Measurements from ENCODE around the gene CSNK1A1L. TPM values are rescaled to one million over a fixed set of nuclear protein-coding genes. Genes with fewer than 3 reads are reported as not detected.

The CSNK1A1L gene
- total RNA-seq, 1 donor from 2014 or later: not detected

- Histone ChIP-seq H3K4me3 (no peak overlapping the region), H3K27me3 (ENCODE audit: low read depth) (no peaks in the 10 kb centered on the region), H3K4me1 (no peaks in the 10 kb centered on the region), H3K27ac (replicated peaks) (peak overlapping the region; percentile 22), H3K9me3 (replicated peaks) (no peaks in the 10 kb centered on the region), H3K36me3 (no peaks in the 10 kb centered on the region)
- intact Hi-C loops (cut with micrococcal nuclease): no loop called here
- no peak for TF ChIP-seq CTCF (IDR thresholded peaks at IDR 0.05; ENCODE audit: borderline replicate concordance)
- DNase-seq: no peak
Measured at GRCh38 chr13:37136187-37136586, 30.7 kb upstream of the CSNK1A1L start.

- intact Hi-C loops (cut with micrococcal nuclease): no loop called here
Measured at GRCh38 chr13:37134411-37135041, 29.1 kb upstream of the CSNK1A1L start.

GRCh38 chr13:37132211-37132610 is 26.7 kb upstream of the CSNK1A1L start:
- Histone ChIP-seq H3K36me3 (no peaks in the 10 kb centered on the region), H3K4me1 (peaks cover 12% of the 10 kb centered on the region), H3K27ac (replicated peaks) (no peak overlapping the region), H3K4me3 (no peak overlapping the region), H3K9me3 (replicated peaks) (no peaks in the 10 kb centered on the region), H3K27me3 (ENCODE audit: low read depth) (no peaks in the 10 kb centered on the region)
- DNase-seq: no peak
- intact Hi-C loops (cut with micrococcal nuclease): no loop called here
- TF ChIP-seq CTCF (IDR thresholded peaks at IDR 0.05; ENCODE audit: borderline replicate concordance): no peak

More at GRCh38 chr13:37134411-37135041, 29.1 kb upstream of the CSNK1A1L start:
- Histone ChIP-seq H3K4me1 (no peaks in the 10 kb centered on the region), H3K27me3 (ENCODE audit: low read depth) (no peaks in the 10 kb centered on the region), H3K9me3 (replicated peaks) (no peaks in the 10 kb centered on the region), H3K4me3 (no peak overlapping the region), H3K36me3 (no peaks in the 10 kb centered on the region), H3K27ac (replicated peaks) (no peak overlapping the region)
- no peak for TF ChIP-seq CTCF (IDR thresholded peaks at IDR 0.05; ENCODE audit: borderline replicate concordance)
- DNase-seq: no peak

DNA sequence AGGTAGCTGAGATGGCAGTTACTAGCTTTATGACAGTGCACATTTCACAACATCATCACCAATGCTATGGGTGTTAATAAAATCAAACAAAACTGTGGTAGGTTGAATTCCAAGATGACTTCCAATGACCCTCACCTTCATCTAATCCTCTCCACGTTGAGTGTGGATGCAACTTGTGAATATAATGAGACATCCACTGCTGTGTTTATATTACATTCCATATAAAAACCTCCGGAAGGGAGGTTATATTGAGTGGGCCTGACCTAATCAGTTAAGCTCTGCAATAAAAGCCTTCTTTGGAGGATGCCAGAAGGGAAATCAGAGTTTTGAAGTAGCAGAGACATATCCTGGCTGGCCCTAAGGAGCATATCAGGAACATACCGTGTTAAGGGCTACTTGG is 25.6 kb upstream of the CSNK1A1L start:
- intact Hi-C loops (cut with micrococcal nuclease): no loop called here
- no peak for TF ChIP-seq CTCF (IDR thresholded peaks at IDR 0.05; ENCODE audit: borderline replicate concordance)

DNA sequence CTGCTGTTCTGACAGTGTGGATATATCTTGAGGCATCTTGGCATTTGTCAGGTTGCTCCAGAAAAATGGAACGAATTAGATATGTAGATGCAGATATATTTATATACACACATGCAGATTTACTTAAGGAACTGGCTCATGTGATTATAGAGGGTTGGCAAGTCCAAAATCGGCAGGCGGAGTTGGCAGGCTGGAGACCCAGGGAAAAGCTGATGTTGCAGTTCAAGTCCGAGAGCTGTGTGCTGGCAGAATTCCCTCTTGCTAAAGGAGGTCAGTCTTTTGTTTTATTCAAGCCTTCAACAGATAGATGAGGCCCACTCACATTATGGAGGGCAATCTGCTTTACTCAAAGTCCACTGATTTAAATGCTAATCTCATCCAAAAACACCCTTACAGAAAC is 24.4 kb upstream of the CSNK1A1L start:
- no peaks in the 10 kb centered on the region for H3K9me3 ChIP-seq (replicated peaks)
- no peak overlapping the region for H3K27ac ChIP-seq (replicated peaks)
- no peak for TF ChIP-seq CTCF (IDR thresholded peaks at IDR 0.05; ENCODE audit: borderline replicate concordance)
- no peak for DNase-seq
- H3K4me3 ChIP-seq: no peak overlapping the region
- H3K27me3 ChIP-seq (ENCODE audit: low read depth): no peaks in the 10 kb centered on the region
- peaks cover 23% of the 10 kb centered on the region for H3K4me1 ChIP-seq
- intact Hi-C loops (cut with micrococcal nuclease): no loop called here
- no peaks in the 10 kb centered on the region for H3K36me3 ChIP-seq

More for the DNA sequence above, 25.6 kb upstream of the CSNK1A1L start:
- Histone ChIP-seq H3K4me1 (peaks cover 23% of the 10 kb centered on the region), H3K4me3 (no peak overlapping the region), H3K27ac (replicated peaks) (no peak overlapping the region), H3K9me3 (replicated peaks) (no peaks in the 10 kb centered on the region), H3K36me3 (no peaks in the 10 kb centered on the region), H3K27me3 (ENCODE audit: low read depth) (no peaks in the 10 kb centered on the region)
- DNase-seq: no peak

Data from left ventricle myocardium inferior (tissue), 1 donor.